Measurements from ENCODE around the gene EGFR.

The EGFR gene

GRCh38 chr7:55144333-55145317 lies 125.8 kb downstream of the EGFR start:
- no peaks in the 10 kb centered on the region for H3K4me1 ChIP-seq (ENCODE audit: insufficient read depth, low read length)
- no peaks in the 10 kb centered on the region for H3K27me3 ChIP-seq (ENCODE audit: insufficient read depth, low read length)
- no peak overlapping the region for H3K4me3 ChIP-seq (ENCODE audit: low read length)
- peaks cover 9% of the 10 kb centered on the region for H3K36me3 ChIP-seq (ENCODE audit: insufficient read depth, low read length)
- H2AFZ ChIP-seq (ENCODE audit: low read depth, low read length), result no peak overlapping the region
- peaks cover 5% of the 10 kb centered on the region for H3K9me3 ChIP-seq (ENCODE audit: low read length)

DNA sequence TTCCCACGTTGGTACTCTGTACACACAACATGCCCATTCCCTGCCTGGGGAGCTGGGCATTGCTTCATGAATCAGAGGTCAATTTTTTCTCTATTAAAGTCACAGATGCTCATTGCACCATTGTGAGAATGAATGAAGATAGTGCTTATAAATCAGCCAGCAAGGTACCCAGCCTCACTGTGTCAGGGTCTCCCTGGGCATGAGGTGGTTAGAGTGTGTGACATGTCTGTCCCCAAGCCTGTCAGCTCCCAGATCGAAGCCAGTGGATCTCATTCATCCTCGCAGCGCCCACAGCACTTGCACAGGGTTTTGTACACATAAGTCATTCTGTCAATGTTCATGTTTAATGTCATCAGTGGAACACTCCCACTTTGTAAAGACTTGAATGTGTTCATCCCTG lies 126.8 kb downstream of the EGFR start:
- Histone ChIP-seq H3K4me3 (ENCODE audit: low read length) (no peak overlapping the region), H3K36me3 (ENCODE audit: insufficient read depth, low read length) (peaks cover 9% of the 10 kb centered on the region), H3K4me1 (ENCODE audit: insufficient read depth, low read length) (no peaks in the 10 kb centered on the region), H3K27me3 (ENCODE audit: insufficient read depth, low read length) (no peaks in the 10 kb centered on the region), H2AFZ (ENCODE audit: low read depth, low read length) (no peak overlapping the region), H3K9me3 (ENCODE audit: low read length) (peaks cover 5% of the 10 kb centered on the region)

DNA sequence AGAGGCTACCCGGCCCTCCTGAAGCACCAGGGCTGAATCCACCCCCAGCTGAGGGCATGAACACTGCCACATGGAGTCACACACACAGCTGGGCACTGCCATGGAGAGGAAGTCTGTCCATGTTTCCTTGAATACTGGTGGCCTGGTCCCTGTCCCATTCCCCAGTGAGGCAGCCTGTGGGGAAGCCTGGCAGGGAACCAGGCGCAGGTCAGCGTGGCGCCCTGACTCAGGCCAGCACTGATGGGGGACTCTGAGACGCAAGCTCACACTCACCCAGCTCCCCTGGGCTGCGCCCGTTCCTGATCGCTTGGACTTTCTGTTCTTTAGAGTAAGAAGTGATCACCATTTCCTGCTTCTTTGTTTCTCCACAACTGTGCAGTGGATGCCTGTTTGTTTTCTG lies 128.3 kb downstream of the EGFR start:
- peaks cover 5% of the 10 kb centered on the region for H3K9me3 ChIP-seq (ENCODE audit: low read length)
- H3K4me3 ChIP-seq (ENCODE audit: low read length), result no peak overlapping the region
- H3K4me1 ChIP-seq (ENCODE audit: insufficient read depth, low read length), result no peaks in the 10 kb centered on the region
- peaks cover 9% of the 10 kb centered on the region for H3K36me3 ChIP-seq (ENCODE audit: insufficient read depth, low read length)
- no peaks in the 10 kb centered on the region for H3K27me3 ChIP-seq (ENCODE audit: insufficient read depth, low read length)
- no peak overlapping the region for H2AFZ ChIP-seq (ENCODE audit: low read depth, low read length)

DNA sequence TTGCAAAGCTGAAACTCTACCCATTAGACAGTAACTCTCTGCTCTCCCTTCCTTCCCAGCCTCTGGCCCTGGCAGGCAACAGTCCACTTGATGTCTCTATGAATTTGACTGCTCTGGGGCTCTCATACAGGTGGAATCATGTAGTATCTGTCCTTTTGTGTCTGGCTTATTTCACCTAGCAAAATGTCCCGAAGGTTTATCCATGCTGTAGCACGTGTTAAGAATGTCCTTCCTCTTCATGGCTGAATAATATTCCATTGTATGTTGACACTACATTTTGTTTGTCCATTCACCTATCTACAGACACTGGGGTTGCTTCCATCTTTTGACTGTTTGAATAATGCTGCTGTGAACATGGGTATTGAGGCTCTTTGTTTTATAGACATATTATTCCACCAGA lies 128.9 kb downstream of the EGFR start:
- H3K4me1 ChIP-seq (ENCODE audit: insufficient read depth, low read length), result no peaks in the 10 kb centered on the region
- no peak overlapping the region for H2AFZ ChIP-seq (ENCODE audit: low read depth, low read length)
- peaks cover 11% of the 10 kb centered on the region for H3K36me3 ChIP-seq (ENCODE audit: insufficient read depth, low read length)
- peaks cover 5% of the 10 kb centered on the region for H3K9me3 ChIP-seq (ENCODE audit: low read length)
- no peaks in the 10 kb centered on the region for H3K27me3 ChIP-seq (ENCODE audit: insufficient read depth, low read length)
- no peak overlapping the region for H3K4me3 ChIP-seq (ENCODE audit: low read length)

GRCh38 chr7:55148571-55148970 lies 129.8 kb downstream of the EGFR start:
- H3K27me3 ChIP-seq (ENCODE audit: insufficient read depth, low read length), result no peaks in the 10 kb centered on the region

GRCh38 chr7:55149001-55149400 lies 130.2 kb downstream of the EGFR start:
- H3K27me3 ChIP-seq (ENCODE audit: insufficient read depth, low read length), result no peaks in the 10 kb centered on the region
- no peak overlapping the region for H2AFZ ChIP-seq (ENCODE audit: low read depth, low read length)
- no peaks in the 10 kb centered on the region for H3K4me1 ChIP-seq (ENCODE audit: insufficient read depth, low read length)
- H3K4me3 ChIP-seq (ENCODE audit: low read length), result no peak overlapping the region
- H3K9me3 ChIP-seq (ENCODE audit: low read length), result peaks cover 5% of the 10 kb centered on the region
- H3K36me3 ChIP-seq (ENCODE audit: insufficient read depth, low read length), result peaks cover 14% of the 10 kb centered on the region

More at GRCh38 chr7:55148571-55148970, 129.8 kb downstream of the EGFR start:
- Histone ChIP-seq H3K4me1 (ENCODE audit: insufficient read depth, low read length) (no peaks in the 10 kb centered on the region), H3K9me3 (ENCODE audit: low read length) (peaks cover 5% of the 10 kb centered on the region), H3K4me3 (ENCODE audit: low read length) (no peak overlapping the region), H2AFZ (ENCODE audit: low read depth, low read length) (no peak overlapping the region), H3K36me3 (ENCODE audit: insufficient read depth, low read length) (peaks cover 12% of the 10 kb centered on the region)

DNA sequence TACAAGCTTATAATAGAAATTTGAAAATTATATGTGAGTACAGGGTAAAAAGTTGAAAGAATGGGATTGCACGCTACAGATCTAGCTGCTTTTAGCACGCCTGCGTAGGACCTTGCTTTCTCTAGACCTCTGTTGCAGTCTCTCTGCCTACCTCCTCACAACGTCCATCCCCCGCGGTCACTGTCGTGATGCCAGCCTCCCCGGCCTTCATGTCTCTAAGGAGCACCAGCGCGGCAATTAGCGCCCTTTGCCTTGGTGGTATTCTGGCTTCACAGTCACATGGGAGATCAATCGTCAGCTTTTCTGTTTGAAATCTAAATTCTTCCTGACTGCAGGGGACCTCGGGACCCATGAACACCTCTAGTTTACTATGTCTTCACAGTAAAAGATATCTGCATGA lies 131.3 kb downstream of the EGFR start:
- no peak overlapping the region for H3K4me3 ChIP-seq (ENCODE audit: low read length)
- H3K4me1 ChIP-seq (ENCODE audit: insufficient read depth, low read length), result no peaks in the 10 kb centered on the region
- no peaks in the 10 kb centered on the region for H3K27me3 ChIP-seq (ENCODE audit: insufficient read depth, low read length)
- no peak overlapping the region for H2AFZ ChIP-seq (ENCODE audit: low read depth, low read length)
- H3K9me3 ChIP-seq (ENCODE audit: low read length), result peaks cover 5% of the 10 kb centered on the region
- peaks cover 17% of the 10 kb centered on the region for H3K36me3 ChIP-seq (ENCODE audit: insufficient read depth, low read length)

- no peaks in the 10 kb centered on the region for H3K4me1 ChIP-seq (ENCODE audit: insufficient read depth, low read length)
- H2AFZ ChIP-seq (ENCODE audit: low read depth, low read length), result no peak overlapping the region
- no peak overlapping the region for H3K4me3 ChIP-seq (ENCODE audit: low read length)
- peaks cover 17% of the 10 kb centered on the region for H3K36me3 ChIP-seq (ENCODE audit: insufficient read depth, low read length)
- H3K27me3 ChIP-seq (ENCODE audit: insufficient read depth, low read length), result no peaks in the 10 kb centered on the region
- peaks cover 5% of the 10 kb centered on the region for H3K9me3 ChIP-seq (ENCODE audit: low read length)
Observed at GRCh38 chr7:55150709-55151451, 132.1 kb downstream of the EGFR start.

- Histone ChIP-seq H2AFZ (ENCODE audit: low read depth, low read length) (no peak overlapping the region), H3K4me1 (ENCODE audit: insufficient read depth, low read length) (no peaks in the 10 kb centered on the region), H3K27me3 (ENCODE audit: insufficient read depth, low read length) (no peaks in the 10 kb centered on the region), H3K36me3 (ENCODE audit: insufficient read depth, low read length) (peaks cover 17% of the 10 kb centered on the region), H3K4me3 (ENCODE audit: low read length) (no peak overlapping the region), H3K9me3 (ENCODE audit: low read length) (peaks cover 3% of the 10 kb centered on the region)
Observed at GRCh38 chr7:55152516-55152915, 133.7 kb downstream of the EGFR start.

- no peaks in the 10 kb centered on the region for H3K9me3 ChIP-seq (ENCODE audit: low read length)
- no peaks in the 10 kb centered on the region for H3K4me1 ChIP-seq (ENCODE audit: insufficient read depth, low read length)
- H3K27me3 ChIP-seq (ENCODE audit: insufficient read depth, low read length), result no peaks in the 10 kb centered on the region
- no peak overlapping the region for H2AFZ ChIP-seq (ENCODE audit: low read depth, low read length)
- H3K4me3 ChIP-seq (ENCODE audit: low read length), result no peak overlapping the region
- H3K36me3 ChIP-seq (ENCODE audit: insufficient read depth, low read length), result peaks cover 22% of the 10 kb centered on the region
Observed at GRCh38 chr7:55154096-55154495, 135.3 kb downstream of the EGFR start.

GRCh38 chr7:55155351-55156117 lies 136.7 kb downstream of the EGFR start:
- H3K4me1 ChIP-seq (ENCODE audit: insufficient read depth, low read length), result no peaks in the 10 kb centered on the region
- H2AFZ ChIP-seq (ENCODE audit: low read depth, low read length), result no peak overlapping the region
- no peaks in the 10 kb centered on the region for H3K27me3 ChIP-seq (ENCODE audit: insufficient read depth, low read length)
- H3K9me3 ChIP-seq (ENCODE audit: low read length), result no peaks in the 10 kb centered on the region
- peaks cover 27% of the 10 kb centered on the region for H3K36me3 ChIP-seq (ENCODE audit: insufficient read depth, low read length)
- no peak overlapping the region for H3K4me3 ChIP-seq (ENCODE audit: low read length)

- Histone ChIP-seq H3K4me3 (ENCODE audit: low read length) (no peak overlapping the region), H3K36me3 (ENCODE audit: insufficient read depth, low read length) (peaks cover 27% of the 10 kb centered on the region), H2AFZ (ENCODE audit: low read depth, low read length) (no peak overlapping the region), H3K4me1 (ENCODE audit: insufficient read depth, low read length) (no peaks in the 10 kb centered on the region), H3K27me3 (ENCODE audit: insufficient read depth, low read length) (no peaks in the 10 kb centered on the region), H3K9me3 (ENCODE audit: low read length) (no peaks in the 10 kb centered on the region)
Observed at GRCh38 chr7:55156919-55157763, 138.3 kb downstream of the EGFR start.

Data from neuron (in vitro differentiated cells).